ENCODE results near the gene CAB39L. TPM values are rescaled to one million over a fixed set of nuclear protein-coding genes. Genes with fewer than 3 reads are reported as not detected.

Gene CAB39L
- total and polyA plus RNA-seq, 2 experiments from 2014 or later = 3.3 to 4.4 TPM

- TF ChIP-seq CTCF (conservative IDR thresholded peaks at IDR 0.05; ENCODE audit: low read depth in 2 of 2) = no peak
- TF ChIP-seq CREB1 (CRISPR knock-in tag; IDR thresholded peaks at IDR 0.05; ENCODE audit: low read depth) = no peak
Measured at GRCh38 chr13:49279112-49279511, 164.8 kb downstream of the CAB39L start (continued).

- ATAC-seq (no peak), DNase-seq (ENCODE audit: low spot score) (no peak)
- Mint-ChIP-seq H3K27me3 (ENCODE audit: insufficient read depth, low read depth, poor library complexity) (no peaks in the 10 kb centered on the region), H3K9me3 (no peaks in the 10 kb centered on the region), H3K4me1 (peaks cover 13% of the 10 kb centered on the region), H3K4me3 (no peak overlapping the region), H3K36me3 (ENCODE audit: low read depth) (no peaks in the 10 kb centered on the region), H3K27ac (no peak overlapping the region)
- H3K27ac ChIP-seq (ENCODE audit: low read depth) = no peak overlapping the region
- no peak overlapping the region for H2AFZ ChIP-seq
- H3K36me3 ChIP-seq (ENCODE audit: insufficient read depth) = no peaks in the 10 kb centered on the region
- H3F3A ChIP-seq (replicated peaks; ENCODE audit: low read depth) = no peaks in the 10 kb centered on the region
- H3K79me2 ChIP-seq (replicated peaks; ENCODE audit: insufficient read depth) = no peaks in the 10 kb centered on the region
- no peaks in the 10 kb centered on the region for H3K9me2 ChIP-seq (ENCODE audit: insufficient read depth)
- H3K4me1 ChIP-seq (ENCODE audit: insufficient read depth) = peaks cover 14% of the 10 kb centered on the region
- no peaks in the 10 kb centered on the region for H3K27me3 ChIP-seq (ENCODE audit: insufficient read depth)
- no peaks in the 10 kb centered on the region for H4K20me1 ChIP-seq (replicated peaks; ENCODE audit: insufficient read depth)
- no peak overlapping the region for H3K4me3 ChIP-seq
- TF ChIP-seq NANOG (IDR thresholded peaks at IDR 0.05; ENCODE audit: borderline replicate concordance) (no peak), REST (IDR thresholded peaks at IDR 0.05; ENCODE audit: unreplicated experiment) (no peak), CTCF (conservative IDR thresholded peaks at IDR 0.05; ENCODE audit: low read depth in 2 of 2) (no peak), EZH2 (IDR thresholded peaks at IDR 0.05; ENCODE audit: low read depth, unreplicated experiment) (no peak), STAT1 (IDR thresholded peaks at IDR 0.05; ENCODE audit: unreplicated experiment) (no peak), ZNF331 (CRISPR knock-in tag; IDR thresholded peaks at IDR 0.05; ENCODE audit: low read depth) (no peak)
- H3K4me2 ChIP-seq = no peak overlapping the region
Measured at GRCh38 chr13:49278211-49278610, 165.7 kb downstream of the CAB39L start.

Data from GM23338 (cell line).